GM12891 (cell line): Measurements from ENCODE around the gene PCSK5.

Experiments
- POLR2A ChIP-seq: IDR thresholded peaks from 2 replicates; pipeline ENCODE4 v1.6.1; 2011; ENCODE audit warnings: low read depth, low read length, control low read depth
- POLR2AphosphoS5 ChIP-seq: IDR thresholded peaks from 2 replicates; pipeline ENCODE4 v1.6.1; 2011; ENCODE audit warnings: low read depth, low read length, control low read depth

DNA sequence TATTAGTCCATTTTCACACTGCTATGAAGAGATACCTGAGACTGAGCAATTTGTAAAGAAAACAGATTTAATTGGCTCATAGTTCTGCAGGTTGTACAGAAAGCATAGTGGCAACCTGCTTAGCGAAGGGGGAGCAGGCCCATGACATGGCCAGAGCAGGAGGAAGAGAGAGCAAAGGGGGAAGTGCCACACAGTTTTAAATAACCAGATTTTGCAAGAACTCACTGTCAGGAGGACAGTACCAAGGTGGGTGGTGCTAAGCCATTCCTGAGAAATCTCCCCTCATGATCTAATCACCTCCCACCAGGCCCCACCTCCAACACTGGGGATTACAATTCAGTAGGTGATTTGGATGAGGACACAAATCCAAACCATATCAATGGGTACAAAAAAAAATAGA, 16.8 kb upstream of the PCSK5 start:
- TF ChIP-seq POLR2A (no peak), POLR2AphosphoS5 (no peak)
